Skeletal muscle tissue (tissue), 1 donor: ENCODE data around the gene PTPN13. TPM values are rescaled to one million over a fixed set of nuclear protein-coding genes. Genes with fewer than 3 reads are reported as not detected.

ENCODE experiments used
- total RNA-seq: library from RNA; depleted of rRNA; stranded (reverse); fragments of >200 nt; gene quantifications from one replicate; pipeline ENCODE4 v1.2.3, GENCODE V29; 2014

Gene PTPN13
- total RNA-seq, 1 donor from 2014 or later: 21.9 TPM

Other genes with a start within 250 kb of the PTPN13 start
- 8.9 TPM for gene MAPK10, start 234.3 kb upstream of the PTPN13 start, total RNA-seq